ENCODE results near the gene SHROOM2.

SHROOM2 gene

DNA sequence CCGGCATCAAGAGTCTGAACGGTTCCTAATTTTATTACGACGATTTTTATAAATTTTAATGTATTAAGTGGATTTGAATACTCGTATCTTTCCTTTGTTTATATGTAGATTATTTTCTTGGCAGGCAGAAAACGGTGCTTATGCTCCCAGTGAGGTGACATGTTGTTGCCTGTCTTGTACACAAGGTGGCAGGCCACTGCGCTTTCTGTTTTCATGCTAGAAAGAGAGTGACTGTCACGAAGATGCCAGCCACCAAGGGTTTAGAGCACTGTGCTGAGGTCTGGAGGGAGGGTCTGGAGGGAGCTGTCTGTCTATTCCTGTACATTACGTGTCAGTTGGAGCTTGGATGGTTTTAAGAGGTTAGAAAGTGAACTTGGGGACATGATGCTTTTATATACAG, 87.7 kb downstream of the SHROOM2 start (continued):
- TF ChIP-seq, protein P1, sequence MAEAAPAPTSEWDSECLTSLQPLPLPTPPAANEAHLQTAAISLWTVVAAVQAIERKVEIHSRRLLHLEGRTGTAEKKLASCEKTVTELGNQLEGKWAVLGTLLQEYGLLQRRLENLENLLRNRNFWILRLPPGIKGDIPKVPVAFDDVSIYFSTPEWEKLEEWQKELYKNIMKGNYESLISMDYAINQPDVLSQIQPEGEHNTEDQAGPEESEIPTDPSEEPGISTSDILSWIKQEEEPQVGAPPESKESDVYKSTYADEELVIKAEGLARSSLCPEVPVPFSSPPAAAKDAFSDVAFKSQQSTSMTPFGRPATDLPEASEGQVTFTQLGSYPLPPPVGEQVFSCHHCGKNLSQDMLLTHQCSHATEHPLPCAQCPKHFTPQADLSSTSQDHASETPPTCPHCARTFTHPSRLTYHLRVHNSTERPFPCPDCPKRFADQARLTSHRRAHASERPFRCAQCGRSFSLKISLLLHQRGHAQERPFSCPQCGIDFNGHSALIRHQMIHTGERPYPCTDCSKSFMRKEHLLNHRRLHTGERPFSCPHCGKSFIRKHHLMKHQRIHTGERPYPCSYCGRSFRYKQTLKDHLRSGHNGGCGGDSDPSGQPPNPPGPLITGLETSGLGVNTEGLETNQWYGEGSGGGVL (tag by site-specific recombination; IDR thresholded peaks at IDR 0.05), result no peak

DNA sequence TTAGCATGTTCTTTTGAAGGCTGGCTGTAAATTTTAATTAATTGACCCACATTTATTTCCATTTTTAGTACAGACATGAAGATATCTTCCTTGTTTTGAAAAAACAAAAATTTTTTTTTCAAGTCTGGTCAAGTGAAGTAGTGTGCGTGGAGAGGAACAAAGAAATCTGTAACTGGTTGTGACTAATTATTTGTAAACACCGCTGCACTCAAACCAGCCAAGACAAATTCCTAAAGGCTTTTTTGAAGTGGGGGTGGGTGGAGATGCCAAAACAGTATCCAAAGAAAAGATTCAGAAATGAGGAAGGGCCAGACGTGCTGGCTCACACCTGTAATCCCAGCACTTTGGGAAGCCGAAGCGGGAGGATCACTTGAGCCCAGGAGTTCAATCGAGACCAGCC, 88.3 kb downstream of the SHROOM2 start:
- Histone ChIP-seq H3K9me3 (ENCODE audit: control insufficient read depth, insufficient read depth, low read depth, low read length) (no peaks in the 10 kb centered on the region), H3K27ac (ENCODE audit: extremely low read depth, low read depth, low read length) (no peak overlapping the region), H3K4me1 (ENCODE audit: control insufficient read depth, insufficient read depth, low read length) (no peaks in the 10 kb centered on the region), H3K4me3 (ENCODE audit: low read depth, low read length) (no peak overlapping the region), H3K36me3 (ENCODE audit: control insufficient read depth in 2 of 2, insufficient read depth in 1 of 2, low read length in 2 of 2) (no peaks in the 10 kb centered on the region)
- ChIA-PET CTCF (interaction anchor here (0.6 kb wide), 2 partner anchors 123 to 130 kb away, joined by 3 to 4 read pairs; no protein-coding TSS in a partner anchor), POLR2A (no interaction called here)
- TF ChIP-seq GFI1B (tag by site-specific recombination; IDR thresholded peaks at IDR 0.05), result no peak
- no peak for TF ChIP-seq ZNF394 (tag by site-specific recombination; IDR thresholded peaks at IDR 0.05; ENCODE audit: borderline replicate concordance)
- no peak for TF ChIP-seq ZNF747 (tag by site-specific recombination; IDR thresholded peaks at IDR 0.05)

DNA sequence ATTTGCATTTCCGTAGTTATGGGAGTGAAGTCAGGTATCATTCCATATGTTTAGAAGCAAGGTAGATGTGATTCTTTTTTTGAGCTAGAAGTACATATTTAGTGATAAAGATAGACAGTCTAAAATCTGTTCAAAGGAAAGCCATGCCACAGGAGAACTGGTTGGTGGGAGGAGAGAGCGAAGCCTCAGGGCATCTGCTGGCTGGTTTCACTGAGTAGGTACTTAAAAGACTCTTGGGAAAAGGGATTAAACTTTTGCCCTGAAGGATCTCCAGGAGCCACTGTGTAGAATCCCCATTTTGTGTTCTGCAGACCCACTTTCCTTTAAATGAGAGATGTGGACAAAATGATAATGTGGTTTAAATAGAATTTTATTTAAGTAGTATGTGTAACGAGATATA, 89.6 kb downstream of the SHROOM2 start:
- TF ChIP-seq ZBTB7A (tag by site-specific recombination; IDR thresholded peaks at IDR 0.05; ENCODE audit: low read depth), result no peak
- TF ChIP-seq, protein P2, sequence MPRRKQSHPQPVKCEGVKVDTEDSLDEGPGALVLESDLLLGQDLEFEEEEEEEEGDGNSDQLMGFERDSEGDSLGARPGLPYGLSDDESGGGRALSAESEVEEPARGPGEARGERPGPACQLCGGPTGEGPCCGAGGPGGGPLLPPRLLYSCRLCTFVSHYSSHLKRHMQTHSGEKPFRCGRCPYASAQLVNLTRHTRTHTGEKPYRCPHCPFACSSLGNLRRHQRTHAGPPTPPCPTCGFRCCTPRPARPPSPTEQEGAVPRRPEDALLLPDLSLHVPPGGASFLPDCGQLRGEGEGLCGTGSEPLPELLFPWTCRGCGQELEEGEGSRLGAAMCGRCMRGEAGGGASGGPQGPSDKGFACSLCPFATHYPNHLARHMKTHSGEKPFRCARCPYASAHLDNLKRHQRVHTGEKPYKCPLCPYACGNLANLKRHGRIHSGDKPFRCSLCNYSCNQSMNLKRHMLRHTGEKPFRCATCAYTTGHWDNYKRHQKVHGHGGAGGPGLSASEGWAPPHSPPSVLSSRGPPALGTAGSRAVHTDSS (tag by site-specific recombination; IDR thresholded peaks at IDR 0.05), result no peak
- TF ChIP-seq, protein P3, sequence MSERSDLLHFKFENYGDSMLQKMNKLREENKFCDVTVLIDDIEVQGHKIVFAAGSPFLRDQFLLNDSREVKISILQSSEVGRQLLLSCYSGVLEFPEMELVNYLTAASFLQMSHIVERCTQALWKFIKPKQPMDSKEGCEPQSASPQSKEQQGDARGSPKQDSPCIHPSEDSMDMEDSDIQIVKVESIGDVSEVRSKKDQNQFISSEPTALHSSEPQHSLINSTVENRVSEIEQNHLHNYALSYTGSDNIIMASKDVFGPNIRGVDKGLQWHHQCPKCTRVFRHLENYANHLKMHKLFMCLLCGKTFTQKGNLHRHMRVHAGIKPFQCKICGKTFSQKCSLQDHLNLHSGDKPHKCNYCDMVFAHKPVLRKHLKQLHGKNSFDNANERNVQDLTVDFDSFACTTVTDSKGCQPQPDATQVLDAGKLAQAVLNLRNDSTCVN (tag by site-specific recombination; optimal IDR thresholded peaks at IDR 0.05), result no peak
- TF ChIP-seq ZNF121 (tag by site-specific recombination; IDR thresholded peaks at IDR 0.05), result no peak
- TF ChIP-seq TCF7L2 (IDR thresholded peaks at IDR 0.05; ENCODE audit: borderline replicate concordance, low read depth, low read length), result no peak
- no peak for TF ChIP-seq ZNF626 (tag by site-specific recombination; IDR thresholded peaks at IDR 0.05)
- no peak for TF ChIP-seq SCRT2 (tag by site-specific recombination; IDR thresholded peaks at IDR 0.05)
- TF ChIP-seq ZNF621 (tag by site-specific recombination; IDR thresholded peaks at IDR 0.05), result no peak
- ChIA-PET POLR2A (no interaction called here), CTCF (no interaction called here)
- H3K4me1 ChIP-seq (ENCODE audit: control insufficient read depth, insufficient read depth, low read length), result no peaks in the 10 kb centered on the region
- H3K27ac ChIP-seq (ENCODE audit: extremely low read depth, low read depth, low read length), result no peak overlapping the region
- no peaks in the 10 kb centered on the region for H3K9me3 ChIP-seq (ENCODE audit: control insufficient read depth, insufficient read depth, low read depth, low read length)
- H3K4me3 ChIP-seq (ENCODE audit: low read depth, low read length), result no peak overlapping the region
- H3K36me3 ChIP-seq (ENCODE audit: control insufficient read depth in 2 of 2, insufficient read depth in 1 of 2, low read length in 2 of 2), result no peaks in the 10 kb centered on the region

DNA sequence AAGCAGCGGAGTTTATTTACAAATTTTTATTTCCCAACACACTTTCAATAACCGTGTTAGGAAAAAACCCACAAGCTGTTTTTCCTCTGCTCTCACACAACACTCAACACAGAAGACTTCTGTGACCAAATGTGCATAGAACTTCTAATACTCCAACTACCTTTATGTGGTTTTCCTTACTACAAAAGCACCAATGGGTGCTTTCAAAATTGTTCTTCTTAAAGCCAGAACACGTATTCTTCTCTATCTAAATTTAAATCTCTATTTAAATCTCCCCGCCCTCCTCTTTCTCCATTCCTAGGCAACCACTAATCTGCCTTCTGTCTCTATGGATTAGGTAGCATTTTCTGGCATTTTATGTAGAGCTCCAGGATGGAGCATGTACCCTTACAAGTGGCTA, 90.0 kb downstream of the SHROOM2 start:
- H3K27ac ChIP-seq (ENCODE audit: extremely low read depth, low read depth, low read length), result no peak overlapping the region
- no peaks in the 10 kb centered on the region for H3K9me3 ChIP-seq (ENCODE audit: control insufficient read depth, insufficient read depth, low read depth, low read length)
- no peaks in the 10 kb centered on the region for H3K36me3 ChIP-seq (ENCODE audit: control insufficient read depth in 2 of 2, insufficient read depth in 1 of 2, low read length in 2 of 2)
- H3K4me3 ChIP-seq (ENCODE audit: low read depth, low read length), result no peak overlapping the region
- no peaks in the 10 kb centered on the region for H3K4me1 ChIP-seq (ENCODE audit: control insufficient read depth, insufficient read depth, low read length)
- CTCF ChIA-PET, result interaction anchor here (0.6 kb wide), 1 partner anchor 87 kb away, joined by 3 read pairs; no protein-coding TSS in a partner anchor
- POLR2A ChIA-PET, result no interaction called here
- TF ChIP-seq KLF10 (tag by site-specific recombination; IDR thresholded peaks at IDR 0.05) (no peak), ZFP69B (tag by site-specific recombination; IDR thresholded peaks at IDR 0.05) (no peak), ZNF843 (tag by site-specific recombination; IDR thresholded peaks at IDR 0.05) (no peak), ZNF600 (tag by site-specific recombination; IDR thresholded peaks at IDR 0.05) (no peak), ZNF670 (tag by site-specific recombination; IDR thresholded peaks at IDR 0.05; ENCODE audit: low read depth) (no peak), BCL11A (tag by site-specific recombination; IDR thresholded peaks at IDR 0.05; ENCODE audit: low read depth) (no peak), ZNF366 (tag by site-specific recombination; conservative IDR thresholded peaks at IDR 0.05) (no peak), ZBTB8A (tag by site-specific recombination; IDR thresholded peaks at IDR 0.05) (no peak), ZNF155 (tag by site-specific recombination; IDR thresholded peaks at IDR 0.05) (no peak)
- TF ChIP-seq, protein P4, sequence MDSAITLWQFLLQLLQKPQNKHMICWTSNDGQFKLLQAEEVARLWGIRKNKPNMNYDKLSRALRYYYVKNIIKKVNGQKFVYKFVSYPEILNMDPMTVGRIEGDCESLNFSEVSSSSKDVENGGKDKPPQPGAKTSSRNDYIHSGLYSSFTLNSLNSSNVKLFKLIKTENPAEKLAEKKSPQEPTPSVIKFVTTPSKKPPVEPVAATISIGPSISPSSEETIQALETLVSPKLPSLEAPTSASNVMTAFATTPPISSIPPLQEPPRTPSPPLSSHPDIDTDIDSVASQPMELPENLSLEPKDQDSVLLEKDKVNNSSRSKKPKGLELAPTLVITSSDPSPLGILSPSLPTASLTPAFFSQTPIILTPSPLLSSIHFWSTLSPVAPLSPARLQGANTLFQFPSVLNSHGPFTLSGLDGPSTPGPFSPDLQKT (IDR thresholded peaks at IDR 0.05; ENCODE audit: borderline replicate concordance, low read depth, low read length), result no peak
- TF ChIP-seq, protein P5, sequence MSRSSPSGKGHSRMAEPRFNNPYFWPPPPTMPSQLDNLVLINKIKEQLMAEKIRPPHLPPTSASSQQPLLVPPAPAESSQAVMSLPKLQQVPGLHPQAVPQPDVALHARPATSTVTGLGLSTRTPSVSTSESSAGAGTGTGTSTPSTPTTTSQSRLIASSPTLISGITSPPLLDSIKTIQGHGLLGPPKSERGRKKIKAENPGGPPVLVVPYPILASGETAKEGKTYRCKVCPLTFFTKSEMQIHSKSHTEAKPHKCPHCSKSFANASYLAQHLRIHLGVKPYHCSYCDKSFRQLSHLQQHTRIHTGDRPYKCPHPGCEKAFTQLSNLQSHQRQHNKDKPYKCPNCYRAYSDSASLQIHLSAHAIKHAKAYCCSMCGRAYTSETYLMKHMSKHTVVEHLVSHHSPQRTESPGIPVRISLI (tag by site-specific recombination; IDR thresholded peaks at IDR 0.05), result no peak
- TF ChIP-seq, protein P6, sequence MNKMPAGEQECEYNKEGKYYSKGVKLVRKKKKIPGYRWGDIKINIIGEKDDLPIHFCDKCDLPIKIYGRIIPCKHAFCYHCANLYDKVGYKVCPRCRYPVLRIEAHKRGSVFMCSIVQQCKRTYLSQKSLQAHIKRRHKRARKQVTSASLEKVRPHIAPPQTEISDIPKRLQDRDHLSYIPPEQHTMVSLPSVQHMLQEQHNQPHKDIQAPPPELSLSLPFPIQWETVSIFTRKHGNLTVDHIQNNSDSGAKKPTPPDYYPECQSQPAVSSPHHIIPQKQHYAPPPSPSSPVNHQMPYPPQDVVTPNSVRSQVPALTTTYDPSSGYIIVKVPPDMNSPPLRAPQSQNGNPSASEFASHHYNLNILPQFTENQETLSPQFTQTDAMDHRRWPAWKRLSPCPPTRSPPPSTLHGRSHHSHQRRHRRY (tag by site-specific recombination; IDR thresholded peaks at IDR 0.05), result no peak

Data from HEK293 (cell line).